Psoas muscle (tissue), 8 donors: Measurements from ENCODE around the gene MED15. TPM values are rescaled to one million over a fixed set of nuclear protein-coding genes. Genes with fewer than 3 reads are reported as not detected.
"Not testable (repeated sequence)": the region's sequence is repeated elsewhere in the genome, so short reads cannot be mapped to it uniquely, and the experiment has no call there.

Experiments used
- ATAC-seq, 4 donors: fragments of 200-7000 bp; cut with Tn5 transposase; one replicate each; pipeline ENCODE4 v1.9.1; 2020; ENCODE audit warnings: moderate library complexity in 3 of 4, mild to moderate bottlenecking in 2 of 4
- DNase-seq, 2 donors: peaks; one replicate each; pipeline ENCODE4 v3.0.0-alpha.2; 2020
- H3K27ac ChIP-seq: fragments of 200-600 bp; one replicate; pipeline ENCODE4 v1.8.0; 2022
- H3K27me3 ChIP-seq, 3 donors: fragments of 200-600 bp in 1 of 3; one replicate each; pipeline versions ENCODE4 v1.6.1 to v1.8.0; 2013 to 2022; ENCODE audit warnings: low read length in 2 of 3, mild to moderate bottlenecking in 2 of 3, moderate library complexity in 1 of 3; ENCODE audit not compliant: insufficient read depth in 3 of 3
- H3K36me3 ChIP-seq, 2 donors: fragments of 200-600 bp in 1 of 2; one replicate each; pipeline versions ENCODE4 v1.6.1 to v1.8.0; 2013 to 2022; ENCODE audit warnings: low read depth in 1 of 2, mild to moderate bottlenecking in 1 of 2, moderate library complexity in 1 of 2; ENCODE audit not compliant: insufficient read depth in 1 of 2
- H3K4me1 ChIP-seq: fragments of 200-600 bp; one replicate; pipeline ENCODE4 v1.8.0; 2022
- H3K4me3 ChIP-seq: fragments of 200-600 bp; one replicate; pipeline ENCODE4 v1.8.0; 2022; ENCODE audit warnings: mild to moderate bottlenecking
- H3K9me3 ChIP-seq: fragments of 200-600 bp; one replicate; pipeline ENCODE4 v1.8.0; 2022
- WGBS, 3 donors: extraction: QIAGEN DNeasy Blood & Tissue Kit; methylation state at CpG; one replicate each; pipeline versions ENCODE4 v1.1.6 to v1.1.7; 2013; 5-methylcytosine and 5-hydroxymethylcytosine counted together
- intact Hi-C, 2 donors: fragments of 100-400 bp; cut with DNase I; formaldehyde crosslinking; loops; one replicate each; pipeline versions ENCODE4 v1.11.0 to v1.14.2; 2022
- polyA plus RNA-seq, 3 donors: library from polyadenylated mRNA; stranded (reverse); fragments of 200-250 nt; gene quantifications; one replicate each; pipeline ENCODE4 v1.2.3, GENCODE V29; 2013
- total RNA-seq, 4 donors: library from RNA; stranded (reverse); fragmentation: NEBNext Ultra II Directional in 2 of 4; extraction: Animal tissue kit (Norgen Biotek cat#: 25700) in 2 of 4; gene quantifications; one replicate each; pipeline versions ENCODE4 v1.2.1 to v1.2.4, GENCODE V29; 2021 to 2023
- TF ChIP-seq, protein P1 (sequence below): fragments of 200-600 bp; IDR thresholded peaks from one replicate; pipeline ENCODE4 v1.8.0; 2022; ENCODE audit warnings: antibody characterized with exemption
- donor health status: healthy with polysubstance abuse.
- donor health status: DM: no; HTN: no; CAD: no; lungs with moderate emphysema.
- donor health status: Bipolar disorder and iron deficiency.
- donor health status: healthy.
- donor health status: DM: yes; HTN: yes; CAD: no.
- donor health status: DM: no; HTN: no; CAD: no.
- donor health status: DM: no; HTN: no; CAD: no.
- donor health status: DM: yes; HTN: yes; CAD: no.

The MED15 gene
- total and polyA plus RNA-seq, 7 donors: 33.8 to 94.8 (median 59.7) TPM

DNA sequence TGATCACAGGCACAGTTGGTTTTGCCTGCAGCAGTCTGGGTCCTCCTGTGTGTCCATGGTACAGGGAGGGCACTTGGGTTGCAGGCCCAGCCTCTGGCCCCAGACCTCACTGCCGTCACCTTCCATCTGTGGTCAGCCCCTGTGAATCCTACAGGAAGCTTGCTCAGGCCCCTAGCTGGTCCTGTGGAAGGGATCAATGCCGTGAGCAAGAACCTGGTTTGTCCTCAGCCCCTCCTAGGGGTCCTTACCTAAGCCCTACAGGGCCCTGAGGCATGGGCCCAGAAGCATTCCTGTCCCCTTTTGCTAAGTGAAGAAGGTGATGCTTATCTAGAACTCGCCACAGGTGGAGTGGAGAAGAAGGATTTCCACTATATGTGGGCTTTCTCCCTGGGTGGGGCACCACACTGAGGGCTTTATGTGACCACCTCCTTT, 29.9 kb downstream of the MED15 start:
- Histone ChIP-seq H3K36me3 (peaks cover 0 to 41% of the 10 kb centered on the region in 2 donors), H3K9me3 (no peaks in the 10 kb centered on the region), H3K27me3 (no peaks in the 10 kb centered on the region), H3K27ac (peak overlapping the region; percentile 58), H3K4me1 (peaks cover 44% of the 10 kb centered on the region), H3K4me3 (no peak overlapping the region)
- intact Hi-C loops: no loop called here
- 92 to 98% (median 92%) methylated on average over 3 of the region's 3 CpGs for WGBS, 3 donors
- TF ChIP-seq, protein P1, sequence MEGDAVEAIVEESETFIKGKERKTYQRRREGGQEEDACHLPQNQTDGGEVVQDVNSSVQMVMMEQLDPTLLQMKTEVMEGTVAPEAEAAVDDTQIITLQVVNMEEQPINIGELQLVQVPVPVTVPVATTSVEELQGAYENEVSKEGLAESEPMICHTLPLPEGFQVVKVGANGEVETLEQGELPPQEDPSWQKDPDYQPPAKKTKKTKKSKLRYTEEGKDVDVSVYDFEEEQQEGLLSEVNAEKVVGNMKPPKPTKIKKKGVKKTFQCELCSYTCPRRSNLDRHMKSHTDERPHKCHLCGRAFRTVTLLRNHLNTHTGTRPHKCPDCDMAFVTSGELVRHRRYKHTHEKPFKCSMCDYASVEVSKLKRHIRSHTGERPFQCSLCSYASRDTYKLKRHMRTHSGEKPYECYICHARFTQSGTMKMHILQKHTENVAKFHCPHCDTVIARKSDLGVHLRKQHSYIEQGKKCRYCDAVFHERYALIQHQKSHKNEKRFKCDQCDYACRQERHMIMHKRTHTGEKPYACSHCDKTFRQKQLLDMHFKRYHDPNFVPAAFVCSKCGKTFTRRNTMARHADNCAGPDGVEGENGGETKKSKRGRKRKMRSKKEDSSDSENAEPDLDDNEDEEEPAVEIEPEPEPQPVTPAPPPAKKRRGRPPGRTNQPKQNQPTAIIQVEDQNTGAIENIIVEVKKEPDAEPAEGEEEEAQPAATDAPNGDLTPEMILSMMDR: no peak
- no peak for DNase-seq
- ATAC-seq: no peak

DNA sequence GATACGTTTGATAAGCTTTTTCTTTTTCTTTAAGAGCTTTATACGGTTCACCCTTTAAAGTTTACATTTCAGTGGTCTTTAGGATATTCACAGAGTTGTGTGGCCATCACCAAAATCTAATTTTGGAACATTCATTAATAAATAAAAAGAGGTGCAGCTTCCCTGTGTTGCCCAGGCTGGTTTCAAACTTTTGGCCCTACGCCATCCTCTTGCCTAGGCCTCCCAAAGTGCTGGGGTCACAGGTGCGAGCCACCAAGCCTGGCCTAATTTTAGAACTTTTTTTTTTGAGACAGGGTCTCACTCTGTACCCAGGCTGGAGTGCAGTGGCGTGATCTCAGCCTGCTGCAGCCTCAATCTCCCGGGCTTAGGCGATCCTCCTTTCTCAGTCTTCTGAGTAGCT, 30.6 kb downstream of the MED15 start:
- peaks cover 0 to 46% of the 10 kb centered on the region in 2 donors for H3K36me3 ChIP-seq
- H3K27me3 ChIP-seq: no peaks in the 10 kb centered on the region
- H3K4me3 ChIP-seq: no peak overlapping the region
- no peak overlapping the region for H3K27ac ChIP-seq
- TF ChIP-seq, protein P1: no peak
- ATAC-seq (no peak), DNase-seq (no peak)
- peaks cover 37% of the 10 kb centered on the region for H3K4me1 ChIP-seq
- intact Hi-C loops: no loop called here
- 93 to 95% (median 95%) methylated on average over 7 of the region's 7 CpGs for WGBS, 3 donors
- H3K9me3 ChIP-seq: no peaks in the 10 kb centered on the region

DNA sequence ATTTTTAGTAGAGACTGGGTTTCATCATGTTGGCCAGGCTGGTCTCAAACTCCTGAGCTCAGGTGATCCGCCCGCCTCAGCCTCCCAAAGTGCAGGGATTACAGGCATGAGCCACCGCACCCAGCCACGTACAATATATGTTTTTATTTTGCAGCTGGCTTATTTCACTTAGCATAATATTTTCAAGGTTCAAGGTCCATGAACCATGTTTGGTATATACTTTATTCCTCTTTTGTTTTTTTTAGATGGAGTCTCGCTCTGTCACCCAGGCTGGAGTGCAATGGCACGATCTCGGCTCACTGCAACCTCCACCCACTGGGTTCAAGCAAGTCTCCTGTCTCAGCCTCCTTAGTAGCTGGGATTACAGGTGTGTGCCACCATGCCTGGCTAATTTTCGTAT, 31.5 kb downstream of the MED15 start:
- H3K9me3 ChIP-seq, H3K27ac ChIP-seq, intact Hi-C loops, DNase-seq, ATAC-seq, H3K4me3 ChIP-seq, H3K27me3 ChIP-seq: not testable (repeated sequence)
- peaks cover 0 to 41% of the 10 kb centered on the region in 2 donors for H3K36me3 ChIP-seq
- WGBS, 3 donors: 97 to 99% (median 98%) methylated on average over 8 of the region's 8 CpGs
- H3K4me1 ChIP-seq: peaks cover 28% of the 10 kb centered on the region

DNA sequence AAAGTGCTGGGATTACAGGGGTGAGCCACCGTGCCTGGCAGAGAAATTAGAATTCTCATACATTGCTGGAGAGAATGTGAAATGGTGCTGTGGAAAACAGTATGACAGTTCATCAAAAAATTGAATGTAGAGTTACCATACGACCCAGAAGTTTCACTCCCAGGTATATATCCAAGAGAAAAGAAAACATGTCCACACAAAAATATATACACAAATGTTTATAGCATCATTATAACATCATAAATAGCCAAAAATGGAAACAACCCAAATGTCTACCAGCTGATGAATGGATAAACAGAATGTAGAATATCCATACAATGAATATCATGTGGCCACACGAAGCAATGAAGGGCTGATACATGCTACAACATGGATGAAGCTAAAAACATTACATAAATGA, 34.6 kb downstream of the MED15 start:
- Histone ChIP-seq H3K4me1 (peaks cover 28% of the 10 kb centered on the region), H3K4me3 (no peak overlapping the region), H3K36me3 (peaks cover 0 to 42% of the 10 kb centered on the region in 2 donors), H3K9me3 (no peaks in the 10 kb centered on the region), H3K27ac (no peak overlapping the region), H3K27me3 (no peaks in the 10 kb centered on the region)
- WGBS, 3 donors: 95 to 97% (median 97%) methylated on average over 3 of the region's 3 CpGs
- TF ChIP-seq, protein P1: no peak
- ATAC-seq (no peak), DNase-seq (no peak)
- intact Hi-C loops: no loop called here

DNA sequence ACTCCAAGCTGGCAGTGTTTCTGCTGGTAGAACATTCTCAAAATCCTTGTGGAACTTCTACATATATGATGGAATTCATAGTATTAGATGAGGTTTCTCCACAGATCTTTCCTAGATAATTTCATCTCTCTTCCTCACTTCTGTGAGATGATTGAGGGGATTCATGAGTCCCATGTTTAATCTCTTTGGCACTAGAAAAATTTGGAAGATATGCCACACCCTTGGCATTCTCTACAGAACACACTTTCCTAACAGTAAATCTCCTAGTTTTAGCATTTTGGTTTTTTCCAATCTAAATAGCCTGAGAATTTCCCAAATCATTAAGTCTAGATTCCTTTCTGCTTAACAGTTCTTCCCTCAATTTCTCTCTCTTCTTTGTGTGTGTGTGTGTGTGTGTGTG, 35.3 kb downstream of the MED15 start:
- Histone ChIP-seq H3K36me3 (peaks cover 0 to 35% of the 10 kb centered on the region in 2 donors), H3K27ac (no peak overlapping the region), H3K9me3 (no peaks in the 10 kb centered on the region), H3K4me3 (no peak overlapping the region), H3K4me1 (peaks cover 26% of the 10 kb centered on the region), H3K27me3 (no peaks in the 10 kb centered on the region)
- intact Hi-C loops: no loop called here
- ATAC-seq (no peak), DNase-seq (no peak)
- TF ChIP-seq, protein P1: no peak

DNA sequence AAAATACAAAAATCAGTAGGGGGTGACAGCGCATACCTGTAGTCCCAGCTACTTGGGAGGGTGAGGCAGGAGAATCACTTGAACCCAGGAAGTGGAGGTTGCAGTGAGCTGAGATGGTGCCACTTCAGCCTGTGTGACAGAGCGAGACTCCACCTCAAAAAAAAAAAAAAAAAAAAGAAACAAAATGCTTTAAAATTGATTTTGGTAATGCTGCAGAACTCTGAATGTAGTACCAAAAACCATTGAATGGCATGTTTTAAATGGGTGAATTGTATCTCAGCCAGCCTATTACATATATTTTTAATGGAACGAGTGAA, 37.9 kb downstream of the MED15 start:
- intact Hi-C loops, H3K9me3 ChIP-seq, H3K27me3 ChIP-seq, H3K4me3 ChIP-seq, DNase-seq, ATAC-seq, H3K27ac ChIP-seq: not testable (repeated sequence)
- peaks cover 0 to 14% of the 10 kb centered on the region in 2 donors for H3K36me3 ChIP-seq
- H3K4me1 ChIP-seq: peaks cover 48% of the 10 kb centered on the region
- WGBS, 3 donors: 96 to 98% (median 97%) methylated on average over 3 of the region's 3 CpGs
